ENCODE measurements around the gene SCN3B.

GRCh38 chr11:123608945-123609344 lies 45.5 kb downstream of the SCN3B start:
- TF ChIP-seq, protein P1, sequence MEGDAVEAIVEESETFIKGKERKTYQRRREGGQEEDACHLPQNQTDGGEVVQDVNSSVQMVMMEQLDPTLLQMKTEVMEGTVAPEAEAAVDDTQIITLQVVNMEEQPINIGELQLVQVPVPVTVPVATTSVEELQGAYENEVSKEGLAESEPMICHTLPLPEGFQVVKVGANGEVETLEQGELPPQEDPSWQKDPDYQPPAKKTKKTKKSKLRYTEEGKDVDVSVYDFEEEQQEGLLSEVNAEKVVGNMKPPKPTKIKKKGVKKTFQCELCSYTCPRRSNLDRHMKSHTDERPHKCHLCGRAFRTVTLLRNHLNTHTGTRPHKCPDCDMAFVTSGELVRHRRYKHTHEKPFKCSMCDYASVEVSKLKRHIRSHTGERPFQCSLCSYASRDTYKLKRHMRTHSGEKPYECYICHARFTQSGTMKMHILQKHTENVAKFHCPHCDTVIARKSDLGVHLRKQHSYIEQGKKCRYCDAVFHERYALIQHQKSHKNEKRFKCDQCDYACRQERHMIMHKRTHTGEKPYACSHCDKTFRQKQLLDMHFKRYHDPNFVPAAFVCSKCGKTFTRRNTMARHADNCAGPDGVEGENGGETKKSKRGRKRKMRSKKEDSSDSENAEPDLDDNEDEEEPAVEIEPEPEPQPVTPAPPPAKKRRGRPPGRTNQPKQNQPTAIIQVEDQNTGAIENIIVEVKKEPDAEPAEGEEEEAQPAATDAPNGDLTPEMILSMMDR (conservative IDR thresholded peaks at IDR 0.05) = no peak
- TF ChIP-seq ZFX (IDR thresholded peaks at IDR 0.05) = no peak

Measured in C4-2B (cell line).